MG63 (cell line): Measurements from ENCODE around the gene IL17C. TPM values are rescaled to one million over a fixed set of nuclear protein-coding genes. Genes with fewer than 3 reads are reported as not detected.
"Not testable (repeated sequence)": the region's sequence is repeated elsewhere in the genome, so short reads cannot be mapped to it uniquely, and the experiment has no call there.

Source experiments
- DNase-seq: peaks from one replicate; pipeline ENCODE4 v3.0.0-alpha.2; 2020
- H3K27me3 ChIP-seq: fragments of 250-450 bp; sonication (Bioruptor Pico); 2 replicates; pipeline ENCODE4 v1.5.1; 2020; ENCODE audit warnings: mild to moderate bottlenecking, moderate library complexity
- H3K36me3 ChIP-seq: fragments of 250-450 bp; sonication (Bioruptor Pico); 2 replicates; pipeline ENCODE4 v1.5.1; 2020; ENCODE audit warnings: mild to moderate bottlenecking, moderate library complexity
- H3K4me3 ChIP-seq: fragments of 250-450 bp; sonication (Bioruptor Pico); 2 replicates; pipeline ENCODE4 v1.5.1; 2020; ENCODE audit warnings: mild to moderate bottlenecking, moderate library complexity
- H3K9me3 ChIP-seq: fragments of 250-450 bp; sonication (Bioruptor Pico); 2 replicates; pipeline ENCODE4 v1.5.1; 2020; ENCODE audit warnings: mild to moderate bottlenecking, moderate library complexity
- total RNA-seq: library from RNA; depleted of rRNA; stranded (reverse); fragments of >200 nt; shearing (Covaris generic); gene quantifications from 2 replicates; pipeline ENCODE4 v1.2.3, GENCODE V29; 2014; ENCODE audit warnings: low replicate concordance

Gene IL17C
- total RNA-seq, 1 experiment from 2014 or later = not detected

- H3K36me3 ChIP-seq = no peaks in the 10 kb centered on the region
- no peak overlapping the region for H3K4me3 ChIP-seq
- H3K27me3 ChIP-seq = no peaks in the 10 kb centered on the region
- DNase-seq = no peak
- H3K9me3 ChIP-seq = no peaks in the 10 kb centered on the region
Observed at GRCh38 chr16:88657371-88657770, 19.0 kb downstream of the IL17C start.

GRCh38 chr16:88658714-88659113, 20.3 kb downstream of the IL17C start:
- no peaks in the 10 kb centered on the region for H3K9me3 ChIP-seq

GRCh38 chr16:88659160-88659559, 20.8 kb downstream of the IL17C start:
- Histone ChIP-seq H3K36me3 (no peaks in the 10 kb centered on the region), H3K4me3 (no peak overlapping the region), H3K9me3 (no peaks in the 10 kb centered on the region), H3K27me3 (no peaks in the 10 kb centered on the region)
- DNase-seq = no peak

More at GRCh38 chr16:88658714-88659113, 20.3 kb downstream of the IL17C start:
- Histone ChIP-seq H3K27me3 (no peaks in the 10 kb centered on the region), H3K36me3 (no peaks in the 10 kb centered on the region), H3K4me3 (no peak overlapping the region)
- DNase-seq = no peak

- Histone ChIP-seq H3K36me3 (no peaks in the 10 kb centered on the region), H3K4me3 (no peak overlapping the region), H3K9me3 (no peaks in the 10 kb centered on the region), H3K27me3 (no peaks in the 10 kb centered on the region)
- no peak for DNase-seq
Observed at GRCh38 chr16:88661468-88661867, 23.1 kb downstream of the IL17C start.

GRCh38 chr16:88662222-88662842, 24.0 kb downstream of the IL17C start:
- Histone ChIP-seq H3K36me3 (no peaks in the 10 kb centered on the region), H3K27me3 (no peaks in the 10 kb centered on the region), H3K9me3 (no peaks in the 10 kb centered on the region), H3K4me3 (peak overlapping the region; percentile 85)
- no peak for DNase-seq

GRCh38 chr16:88662843-88663606, 24.7 kb downstream of the IL17C start, which contains the start of gene MVD:
TSS of gene MVD (minus strand) at chr16:88663091. CDS start at chr16:88663080, 11 bp downstream.
- no peaks in the 10 kb centered on the region for H3K36me3 ChIP-seq
- peak within 1 kb of the TSS; percentile 85 for H3K4me3 ChIP-seq
- no peaks in the 10 kb centered on the region for H3K9me3 ChIP-seq
- peak; percentile 93 for DNase-seq
- H3K27me3 ChIP-seq = no peaks in the 10 kb centered on the region

GRCh38 chr16:88665148-88665547, 26.8 kb downstream of the IL17C start:
- no peaks in the 10 kb centered on the region for H3K27me3 ChIP-seq
- H3K4me3 ChIP-seq = no peak overlapping the region
- DNase-seq = no peak
- no peaks in the 10 kb centered on the region for H3K36me3 ChIP-seq
- H3K9me3 ChIP-seq = no peaks in the 10 kb centered on the region

- Histone ChIP-seq H3K4me3 (no peak overlapping the region), H3K9me3 (no peaks in the 10 kb centered on the region), H3K36me3 (no peaks in the 10 kb centered on the region), H3K27me3 (no peaks in the 10 kb centered on the region)
- no peak for DNase-seq
Observed at GRCh38 chr16:88665570-88665969, 27.2 kb downstream of the IL17C start.

GRCh38 chr16:88667461-88667860, 29.1 kb downstream of the IL17C start:
- H3K27me3 ChIP-seq = no peaks in the 10 kb centered on the region
- no peaks in the 10 kb centered on the region for H3K36me3 ChIP-seq
- no peak overlapping the region for H3K4me3 ChIP-seq
- H3K9me3 ChIP-seq = no peaks in the 10 kb centered on the region
- DNase-seq = no peak

GRCh38 chr16:88669493-88669892, 31.1 kb downstream of the IL17C start:
- not testable (repeated sequence) for H3K9me3 ChIP-seq, H3K36me3 ChIP-seq, H3K4me3 ChIP-seq, H3K27me3 ChIP-seq, DNase-seq

GRCh38 chr16:88669980-88670379, 31.6 kb downstream of the IL17C start:
- no peaks in the 10 kb centered on the region for H3K27me3 ChIP-seq
- H3K36me3 ChIP-seq = no peaks in the 10 kb centered on the region
- H3K9me3 ChIP-seq = no peaks in the 10 kb centered on the region
- H3K4me3 ChIP-seq = no peak overlapping the region
- DNase-seq = no peak

GRCh38 chr16:88671806-88672205, 33.4 kb downstream of the IL17C start:
- Histone ChIP-seq H3K36me3 (no peaks in the 10 kb centered on the region), H3K4me3 (no peak overlapping the region), H3K27me3 (no peaks in the 10 kb centered on the region), H3K9me3 (no peaks in the 10 kb centered on the region)
- DNase-seq = no peak

- Histone ChIP-seq H3K4me3 (no peak overlapping the region), H3K36me3 (no peaks in the 10 kb centered on the region), H3K27me3 (no peaks in the 10 kb centered on the region), H3K9me3 (no peaks in the 10 kb centered on the region)
- DNase-seq = no peak
Observed at GRCh38 chr16:88672776-88673175, 34.4 kb downstream of the IL17C start.

- no peak for DNase-seq
- Histone ChIP-seq H3K27me3 (no peaks in the 10 kb centered on the region), H3K36me3 (no peaks in the 10 kb centered on the region), H3K9me3 (no peaks in the 10 kb centered on the region), H3K4me3 (no peak overlapping the region)
Observed at GRCh38 chr16:88673716-88674379, 35.5 kb downstream of the IL17C start.

GRCh38 chr16:88676502-88677242, 38.3 kb downstream of the IL17C start:
- H3K27me3 ChIP-seq = no peaks in the 10 kb centered on the region
- H3K4me3 ChIP-seq = no peak overlapping the region
- H3K9me3 ChIP-seq = no peaks in the 10 kb centered on the region
- DNase-seq = no peak
- no peaks in the 10 kb centered on the region for H3K36me3 ChIP-seq

- H3K36me3 ChIP-seq = no peaks in the 10 kb centered on the region
- no peak overlapping the region for H3K4me3 ChIP-seq
- H3K27me3 ChIP-seq = no peaks in the 10 kb centered on the region
- no peak for DNase-seq
- H3K9me3 ChIP-seq = no peaks in the 10 kb centered on the region
Observed at GRCh38 chr16:88677721-88678120, 39.3 kb downstream of the IL17C start.
